AG10803 (cell line): Measurements from ENCODE around the gene POMC.
A peak's percentile ranks its signal among the peaks of the same experiment; 100 is the strongest.
"Not testable (repeated sequence)": the region's sequence is repeated elsewhere in the genome, so short reads cannot be mapped to it uniquely, and the experiment has no call there.

Experiments
- DNase-seq: peaks from one replicate; pipeline ENCODE4 v3.0.0; 2010; ENCODE audit warnings: low read depth
- H3K4me3 ChIP-seq: 2 replicates; pipeline ENCODE4 v1.5.1; 2011; ENCODE audit warnings: mild to moderate bottlenecking, low read length, control low read depth
- TF ChIP-seq, protein P1 (sequence below): conservative IDR thresholded peaks from 2 replicates; pipeline ENCODE4 v1.5.1; 2011; ENCODE audit warnings: mild to moderate bottlenecking, low read length, control low read depth, inconsistent platforms

The POMC gene

DNA sequence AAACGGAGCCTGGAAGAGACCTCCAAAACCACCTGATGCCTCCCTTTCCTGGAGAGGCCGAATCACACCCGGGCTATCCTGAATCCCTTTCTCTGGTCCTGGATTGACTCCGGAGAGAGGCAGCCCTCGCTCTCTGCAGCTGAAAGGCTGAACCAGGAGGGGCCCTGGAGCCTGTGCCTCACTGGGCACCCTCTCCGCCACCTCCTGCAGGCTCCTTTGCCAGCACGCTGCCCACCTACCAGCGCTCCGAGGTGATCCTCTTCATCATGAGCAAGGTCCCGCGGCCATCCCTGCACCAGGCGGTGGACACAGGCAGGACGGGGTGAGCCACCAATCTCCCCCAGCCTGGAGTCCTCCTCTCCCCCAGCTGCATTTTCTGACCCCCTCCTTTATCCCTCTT lies 35.7 kb downstream of the POMC start:
- no peak overlapping the region for H3K4me3 ChIP-seq
- DNase-seq: no peak
- TF ChIP-seq, protein P1, sequence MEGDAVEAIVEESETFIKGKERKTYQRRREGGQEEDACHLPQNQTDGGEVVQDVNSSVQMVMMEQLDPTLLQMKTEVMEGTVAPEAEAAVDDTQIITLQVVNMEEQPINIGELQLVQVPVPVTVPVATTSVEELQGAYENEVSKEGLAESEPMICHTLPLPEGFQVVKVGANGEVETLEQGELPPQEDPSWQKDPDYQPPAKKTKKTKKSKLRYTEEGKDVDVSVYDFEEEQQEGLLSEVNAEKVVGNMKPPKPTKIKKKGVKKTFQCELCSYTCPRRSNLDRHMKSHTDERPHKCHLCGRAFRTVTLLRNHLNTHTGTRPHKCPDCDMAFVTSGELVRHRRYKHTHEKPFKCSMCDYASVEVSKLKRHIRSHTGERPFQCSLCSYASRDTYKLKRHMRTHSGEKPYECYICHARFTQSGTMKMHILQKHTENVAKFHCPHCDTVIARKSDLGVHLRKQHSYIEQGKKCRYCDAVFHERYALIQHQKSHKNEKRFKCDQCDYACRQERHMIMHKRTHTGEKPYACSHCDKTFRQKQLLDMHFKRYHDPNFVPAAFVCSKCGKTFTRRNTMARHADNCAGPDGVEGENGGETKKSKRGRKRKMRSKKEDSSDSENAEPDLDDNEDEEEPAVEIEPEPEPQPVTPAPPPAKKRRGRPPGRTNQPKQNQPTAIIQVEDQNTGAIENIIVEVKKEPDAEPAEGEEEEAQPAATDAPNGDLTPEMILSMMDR: no peak

GRCh38 chr2:25132299-25132635 lies 36.1 kb downstream of the POMC start:
- no peak overlapping the region for H3K4me3 ChIP-seq
- TF ChIP-seq, protein P1: no peak
- DNase-seq: no peak

DNA sequence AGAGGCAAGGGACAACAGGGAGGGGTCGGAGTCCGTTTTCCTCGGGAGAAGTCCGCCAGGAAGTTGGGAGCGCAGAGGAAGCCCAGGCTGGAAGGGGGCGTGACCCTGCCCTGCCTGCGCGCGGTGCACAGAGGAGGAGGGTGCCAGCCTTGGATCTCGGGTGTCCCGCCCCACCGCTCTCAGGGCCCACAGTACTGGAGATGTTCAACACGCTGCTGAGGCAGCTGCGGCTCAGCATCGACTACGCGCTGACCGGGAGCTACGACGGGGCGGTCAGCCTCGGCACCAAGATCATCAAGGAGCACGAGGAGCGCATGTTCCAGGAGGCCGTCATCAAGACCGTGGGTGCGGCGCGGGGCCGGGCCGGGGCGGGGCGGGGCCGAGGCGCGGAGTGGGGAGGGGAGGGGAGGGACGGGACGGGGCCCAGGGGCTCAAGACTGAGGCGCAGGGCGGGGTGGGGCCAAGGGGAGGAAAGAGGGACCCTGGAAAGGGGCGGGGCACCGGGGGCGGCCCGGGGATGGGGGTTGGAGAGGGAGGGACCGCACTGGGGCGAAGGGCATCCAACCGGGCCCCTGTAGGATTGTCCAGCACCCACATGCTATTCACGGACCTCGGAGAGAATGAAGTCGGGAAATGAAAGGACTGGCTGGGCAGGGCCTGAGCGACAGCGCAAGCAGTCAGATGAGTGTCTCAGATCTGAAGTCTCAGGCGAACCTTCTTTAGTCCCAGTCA lies 36.6 kb downstream of the POMC start:
- TF ChIP-seq, protein P1: no peak
- no peak overlapping the region for H3K4me3 ChIP-seq
- DNase-seq: no peak

DNA sequence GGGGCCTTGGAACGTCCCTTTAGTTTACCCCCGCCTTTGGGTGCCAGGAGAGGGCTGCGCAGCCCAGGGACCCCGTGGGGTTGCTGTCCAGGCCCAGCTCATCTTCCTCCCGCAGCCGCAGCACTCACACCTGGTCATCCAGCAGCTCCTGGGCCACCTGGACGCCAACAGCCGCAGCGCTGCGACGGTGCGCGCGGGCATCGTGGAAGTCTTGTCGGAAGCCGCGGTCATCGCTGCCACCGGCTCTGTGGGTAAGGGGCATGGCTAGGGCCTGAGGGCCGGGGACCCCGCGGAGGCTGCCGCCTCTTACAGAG lies 37.2 kb downstream of the POMC start:
- no peak overlapping the region for H3K4me3 ChIP-seq
- TF ChIP-seq, protein P1: no peak
- DNase-seq: no peak

DNA sequence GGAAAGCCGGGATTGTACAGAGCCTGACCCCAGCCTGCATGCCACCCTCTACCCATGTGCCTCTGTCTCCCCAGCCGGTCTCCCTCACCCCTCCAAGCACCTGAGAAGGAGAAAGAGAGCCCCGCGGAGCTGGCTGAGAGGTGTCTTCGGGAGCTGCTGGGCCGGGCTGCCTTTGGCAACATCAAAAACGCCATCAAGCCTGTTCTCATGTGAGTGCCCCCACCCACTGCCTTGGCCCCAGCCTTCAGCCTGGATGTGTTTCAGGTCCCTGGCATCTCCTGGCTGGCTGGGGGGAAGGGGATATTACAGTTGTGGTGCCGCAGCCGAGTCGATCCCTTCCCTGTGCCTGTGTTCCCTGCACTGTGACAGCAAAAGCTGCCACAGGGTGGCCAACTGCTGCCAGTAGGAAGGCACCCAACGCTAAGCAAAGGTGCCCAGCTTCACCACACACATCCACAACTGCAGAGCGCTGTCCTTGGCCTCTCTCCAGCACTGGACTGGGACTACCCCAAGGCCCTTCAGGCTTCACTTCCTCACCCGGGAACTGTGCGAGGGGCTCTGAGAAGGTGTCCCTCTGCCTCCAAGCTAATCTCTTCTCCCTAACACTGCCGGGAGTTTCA lies 38.4 kb downstream of the POMC start:
- no peak for DNase-seq
- H3K4me3 ChIP-seq: no peak overlapping the region
- TF ChIP-seq, protein P1: no peak

DNA sequence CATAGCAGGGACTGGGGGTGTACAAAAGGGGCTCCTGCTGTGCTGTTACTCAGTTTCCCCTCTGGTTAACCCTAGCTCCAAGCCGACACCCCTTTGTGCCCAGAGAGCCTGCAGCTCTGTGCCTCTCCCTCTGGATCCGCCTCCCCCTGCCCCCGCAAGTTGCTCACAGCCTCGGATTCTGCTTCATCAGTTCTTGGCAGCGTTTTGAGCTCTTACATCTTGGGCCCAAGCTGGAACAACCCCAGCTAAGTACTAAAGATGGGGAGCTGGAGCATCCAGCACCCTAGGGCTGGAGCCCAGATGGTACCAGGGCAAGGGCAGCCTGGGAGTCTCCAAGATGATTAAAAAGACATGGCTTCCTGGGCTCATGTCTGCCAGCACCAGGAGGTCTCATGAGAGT lies 40.7 kb downstream of the POMC start:
- TF ChIP-seq, protein P1: no peak
- peak; percentile 63 for DNase-seq
- no peak overlapping the region for H3K4me3 ChIP-seq

DNA sequence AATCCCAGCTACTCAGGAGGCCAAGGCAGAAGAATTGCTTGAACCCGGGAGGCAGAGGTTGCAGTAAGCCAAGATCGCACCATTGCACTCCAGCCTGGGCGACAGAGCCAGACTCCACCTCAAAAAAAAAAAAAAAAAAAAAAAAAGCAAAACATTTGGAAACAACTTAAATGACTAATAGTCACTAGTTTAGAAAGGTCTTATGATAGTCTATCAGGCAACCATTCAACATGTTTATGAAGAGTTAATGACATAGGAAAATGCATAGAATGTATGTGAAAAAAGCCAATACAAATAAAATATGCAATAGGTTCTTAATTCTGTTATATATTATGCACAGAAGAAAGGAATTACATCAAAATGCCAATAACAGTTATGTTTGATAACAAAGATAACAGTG lies 41.3 kb downstream of the POMC start:
- not testable (repeated sequence) for H3K4me3 ChIP-seq, DNase-seq

- no peak for DNase-seq
- no peak overlapping the region for H3K4me3 ChIP-seq
- TF ChIP-seq, protein P1: no peak
These were observed 42.4 kb downstream of the POMC start for GRCh38 chr2:25125976-25126375.
